AG08395 (cell line): Measurements from ENCODE around the gene CELA3B.
"Not testable (repeated sequence)": the region's sequence is repeated elsewhere in the genome, so short reads cannot be mapped to it uniquely, and the experiment has no call there.

Experiments
- DNase-seq: peaks from one replicate; pipeline ENCODE4 v3.0.0; 2012; ENCODE audit warnings: mixed read lengths, low spot score

Gene CELA3B

GRCh38 chr1:21980515-21981220 is 3.8 kb downstream of the CELA3B start:
- not testable (repeated sequence) for DNase-seq

GRCh38 chr1:21981253-21981652 is 4.4 kb downstream of the CELA3B start:
- not testable (repeated sequence) for DNase-seq

GRCh38 chr1:21982122-21982521 is 5.3 kb downstream of the CELA3B start:
- DNase-seq, result not testable (repeated sequence)

- DNase-seq, result not testable (repeated sequence)
These were observed 6.7 kb downstream of the CELA3B start for GRCh38 chr1:21983539-21983938.

- DNase-seq, result not testable (repeated sequence)
These were observed 9.1 kb downstream of the CELA3B start for GRCh38 chr1:21985893-21986292.

DNA sequence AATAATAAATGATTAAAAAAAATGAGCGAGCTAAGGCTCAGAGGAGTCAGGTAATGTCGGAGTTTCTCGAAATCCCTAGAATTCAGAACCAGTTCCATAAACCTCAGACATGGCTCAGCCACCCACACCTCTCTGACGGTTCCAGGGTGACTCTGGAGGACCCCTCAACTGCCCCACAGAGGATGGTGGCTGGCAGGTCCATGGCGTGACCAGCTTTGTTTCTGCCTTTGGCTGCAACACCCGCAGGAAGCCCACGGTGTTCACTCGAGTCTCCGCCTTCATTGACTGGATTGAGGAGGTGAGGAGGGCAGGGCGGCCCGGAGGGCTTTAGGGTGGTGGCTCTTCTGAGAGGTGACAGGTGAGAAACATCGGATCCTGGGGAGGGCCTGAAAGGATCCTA is 9.6 kb downstream of the CELA3B start:
- not testable (repeated sequence) for DNase-seq

GRCh38 chr1:21989672-21990393 is 13.0 kb downstream of the CELA3B start:
- not testable (repeated sequence) for DNase-seq

DNA sequence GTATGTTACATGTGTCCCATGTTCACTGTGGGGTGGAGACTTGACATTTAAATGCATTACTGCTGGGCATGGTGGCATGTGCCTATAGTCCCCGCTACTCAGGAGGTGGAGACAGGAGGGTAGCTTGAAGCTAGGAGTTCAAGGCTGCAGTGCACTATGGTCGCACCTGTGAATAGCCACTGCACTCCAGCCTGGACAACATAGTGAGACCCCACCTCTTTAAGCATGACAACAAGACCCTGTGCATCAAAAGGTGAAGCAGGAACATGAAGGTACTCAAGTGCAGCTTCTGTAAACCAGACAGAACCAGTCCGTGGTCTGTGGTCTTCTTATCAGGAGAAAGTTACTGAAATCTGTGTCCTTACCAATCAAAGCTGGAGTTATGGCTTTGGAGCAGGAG is 15.4 kb downstream of the CELA3B start:
- DNase-seq, result not testable (repeated sequence)

- DNase-seq, result not testable (repeated sequence)
These were observed 17.9 kb downstream of the CELA3B start for GRCh38 chr1:21994716-21995115.

- DNase-seq, result not testable (repeated sequence)
These were observed 19.8 kb downstream of the CELA3B start for GRCh38 chr1:21996663-21996970.

GRCh38 chr1:21997891-21998623 is 21.2 kb downstream of the CELA3B start:
- DNase-seq, result not testable (repeated sequence)

- DNase-seq, result not testable (repeated sequence)
These were observed 21.9 kb downstream of the CELA3B start for GRCh38 chr1:21998624-21999294.

DNA sequence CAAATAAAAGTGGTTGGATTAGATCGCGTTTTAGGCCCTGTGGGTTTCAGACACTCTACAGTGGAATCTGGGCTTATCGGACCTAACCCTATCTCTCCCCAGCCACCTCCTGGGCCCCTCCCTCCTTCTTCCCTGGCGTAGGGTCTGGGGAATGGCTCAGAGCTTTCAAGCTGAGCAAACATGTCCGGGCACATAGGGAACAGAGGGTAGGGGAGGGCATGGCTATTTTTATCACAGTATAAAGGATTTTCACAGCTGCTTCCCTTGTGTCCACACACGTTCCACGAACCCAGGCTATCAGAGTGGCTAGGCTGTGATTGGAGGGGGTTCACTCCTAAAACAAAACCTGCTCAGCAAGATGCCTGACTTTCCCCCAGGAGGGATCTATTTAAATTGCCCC is 22.8 kb downstream of the CELA3B start:
- not testable (repeated sequence) for DNase-seq

DNA sequence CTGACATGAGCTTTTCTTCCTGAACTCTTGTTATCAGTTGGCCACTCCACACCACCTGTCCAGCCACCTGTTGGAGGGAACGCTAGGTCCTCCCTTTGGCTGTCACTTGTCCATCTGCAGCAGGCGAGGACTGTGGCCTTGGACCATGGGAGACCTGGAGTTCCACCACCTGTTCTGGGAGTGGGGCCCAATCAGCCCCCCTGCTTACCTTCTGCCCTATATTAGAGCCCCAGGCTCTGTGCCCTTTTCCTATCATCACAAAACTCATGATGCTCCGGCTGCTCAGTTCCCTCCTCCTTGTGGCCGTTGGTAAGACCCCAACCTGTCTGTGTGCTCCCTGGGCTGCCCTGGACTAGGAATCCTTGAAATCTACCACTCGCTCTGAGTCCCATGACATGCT is 24.6 kb downstream of the CELA3B start, which contains the start of gene CELA3A:
TSS of gene CELA3A (plus strand) at position 249 of the 400 bp plus-strand sequence. CDS start at position 267, 18 bp downstream.
- DNase-seq, result no peak

DNA sequence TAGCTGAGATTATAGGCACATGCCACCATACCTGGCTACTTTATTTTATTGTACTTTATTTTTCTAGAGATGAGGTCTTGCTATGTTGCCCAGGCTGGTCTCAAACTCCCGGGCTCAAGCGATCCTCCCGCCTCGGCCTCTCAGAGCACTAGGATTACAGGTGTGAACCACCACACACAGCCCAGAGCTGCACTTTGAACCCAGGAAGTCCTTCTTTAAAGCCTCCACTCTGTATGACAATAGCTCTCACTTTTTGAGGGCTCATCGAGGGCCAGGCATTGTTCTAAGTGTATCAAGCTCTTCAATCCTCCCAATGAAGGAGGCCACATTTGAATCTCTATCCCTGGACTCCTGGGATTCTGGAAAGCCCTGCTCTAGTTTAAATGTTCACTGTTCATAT is 25.6 kb downstream of the CELA3B start:
- DNase-seq, result not testable (repeated sequence)

DNA sequence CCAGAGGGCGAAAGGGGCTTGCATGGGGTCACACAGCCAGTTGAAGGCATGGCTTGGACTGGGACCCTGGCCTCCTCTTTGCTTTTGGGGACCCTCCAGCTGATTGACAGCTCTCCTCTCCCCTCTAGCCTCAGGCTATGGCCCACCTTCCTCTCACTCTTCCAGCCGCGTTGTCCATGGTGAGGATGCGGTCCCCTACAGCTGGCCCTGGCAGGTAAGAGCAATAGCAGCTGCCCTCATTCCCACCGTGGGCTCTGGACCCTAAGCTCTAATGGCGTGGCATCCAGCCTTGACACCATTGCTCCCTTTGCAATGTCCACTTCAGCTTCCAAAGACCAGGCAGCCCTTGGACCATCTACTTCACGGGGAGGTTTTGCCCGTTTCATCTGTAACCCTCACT is 26.1 kb downstream of the CELA3B start:
- DNase-seq, result not testable (repeated sequence)

DNA sequence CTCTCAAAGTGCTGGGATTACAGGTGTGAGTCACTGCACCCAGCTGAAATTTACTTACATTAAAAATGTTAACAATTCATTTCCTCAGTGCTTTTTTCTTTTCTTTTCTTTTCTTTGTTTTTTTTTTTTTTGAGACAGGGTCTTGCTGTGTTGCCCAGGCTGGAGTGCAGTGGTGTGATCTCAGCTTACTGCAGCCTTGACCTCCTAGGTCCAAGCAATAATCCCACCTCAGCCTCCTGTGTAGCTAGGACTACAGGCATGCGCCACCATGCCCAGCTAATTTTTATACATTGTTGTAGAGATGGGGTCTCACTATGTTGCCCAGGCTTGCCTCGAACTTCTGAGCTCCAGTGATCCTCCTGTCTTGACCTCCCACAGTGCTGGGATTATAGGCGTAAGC is 27.1 kb downstream of the CELA3B start:
- DNase-seq, result not testable (repeated sequence)

DNA sequence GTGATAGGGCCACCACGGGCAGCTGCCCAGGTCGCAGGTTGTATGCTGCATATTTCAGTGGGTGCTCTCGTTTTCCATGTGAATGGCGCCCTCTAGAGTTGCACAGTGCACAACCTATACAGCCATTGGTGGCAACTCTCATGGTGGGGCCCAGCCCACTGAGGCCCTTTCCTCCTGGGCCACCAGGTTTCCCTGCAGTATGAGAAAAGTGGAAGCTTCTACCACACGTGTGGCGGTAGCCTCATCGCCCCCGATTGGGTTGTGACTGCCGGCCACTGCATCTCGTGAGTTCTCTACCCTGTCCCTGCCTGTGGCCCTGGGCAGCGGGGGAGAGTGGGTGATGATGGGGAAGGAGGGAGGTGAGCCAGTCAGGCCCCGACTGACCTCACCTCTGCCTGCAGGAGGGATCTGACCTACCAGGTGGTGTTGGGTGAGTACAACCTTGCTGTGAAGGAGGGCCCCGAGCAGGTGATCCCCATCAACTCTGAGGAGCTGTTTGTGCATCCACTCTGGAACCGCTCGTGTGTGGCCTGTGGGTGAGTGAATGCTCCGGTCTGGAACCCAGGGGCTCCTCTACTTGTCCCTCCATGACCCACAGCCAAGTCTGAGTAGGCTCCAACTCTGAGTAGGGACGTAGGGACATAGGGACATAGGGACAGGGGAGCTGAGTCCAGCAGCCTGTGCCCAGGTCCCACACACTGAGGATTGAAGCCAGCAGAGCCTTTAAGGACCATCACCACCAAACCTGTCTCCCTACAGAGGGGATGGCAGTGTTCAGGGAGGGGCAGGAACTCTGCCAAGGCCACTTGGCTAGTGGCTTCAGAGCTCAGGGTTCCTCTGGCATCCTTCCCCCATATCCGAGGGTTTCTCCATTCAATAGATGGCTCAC is 28.7 kb downstream of the CELA3B start:
- not testable (repeated sequence) for DNase-seq

DNA sequence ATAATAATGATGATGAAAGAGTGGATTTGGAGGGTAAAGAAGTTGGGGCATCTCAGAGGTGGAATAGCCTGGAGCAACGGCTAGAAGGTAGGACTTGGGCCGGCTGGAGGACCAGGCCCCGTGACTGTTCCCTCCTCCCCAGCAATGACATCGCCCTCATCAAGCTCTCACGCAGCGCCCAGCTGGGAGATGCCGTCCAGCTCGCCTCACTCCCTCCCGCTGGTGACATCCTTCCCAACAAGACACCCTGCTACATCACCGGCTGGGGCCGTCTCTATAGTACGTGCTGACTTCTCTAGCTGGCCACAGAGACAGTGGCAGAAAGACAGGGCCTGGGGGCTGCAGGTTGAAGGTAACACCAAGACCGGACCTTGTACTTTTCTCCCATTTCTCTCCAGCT is 29.9 kb downstream of the CELA3B start:
- DNase-seq, result not testable (repeated sequence)

GRCh38 chr1:22007262-22007661 is 30.4 kb downstream of the CELA3B start:
- not testable (repeated sequence) for DNase-seq

GRCh38 chr1:22009566-22009965 is 32.7 kb downstream of the CELA3B start:
- DNase-seq, result not testable (repeated sequence)
